ENCODE results near the gene GNB3. TPM values are rescaled to one million over a fixed set of nuclear protein-coding genes. Genes with fewer than 3 reads are reported as not detected.

GNB3 gene
- total RNA-seq, 1 experiment from 2014 or later: 3.9 TPM

GRCh38 chr12:6846316-6846869 is 5.7 kb downstream of the GNB3 start:
- Histone ChIP-seq H3K9me3 (no peaks in the 10 kb centered on the region), H3K27me3 (replicated peaks; ENCODE audit: control insufficient read depth, insufficient read depth, low read length) (no peaks in the 10 kb centered on the region), H3K4me1 (peaks cover 18% of the 10 kb centered on the region), H3K4me3 (ENCODE audit: low read depth, low read length) (no peak overlapping the region), H3K36me3 (ENCODE audit: control insufficient read depth, insufficient read depth, low read length) (peaks cover 7% of the 10 kb centered on the region; the same call in 1 of the 2 replicates)
- ChIA-PET POLR2A (no interaction called here), CTCF (interaction anchor here (0.5 kb wide), 1 partner anchor 178 kb away, joined by 3 read pairs; no protein-coding TSS in a partner anchor)
- intact Hi-C loops (cut with micrococcal nuclease; ENCODE audit: unreplicated experiment): no loop called here
- Mint-ChIP-seq H3K4me1 (ENCODE audit: low read depth, unreplicated experiment) (peaks cover 17% of the 10 kb centered on the region), H3K27me3 (ENCODE audit: insufficient read depth, unreplicated experiment) (no peaks in the 10 kb centered on the region), H3K4me3 (ENCODE audit: unreplicated experiment) (no peak overlapping the region), H3K36me3 (ENCODE audit: insufficient read depth, unreplicated experiment) (peaks cover 73% of the 10 kb centered on the region), H3K27ac (ENCODE audit: unreplicated experiment) (no peak overlapping the region), H3K9me3 (ENCODE audit: unreplicated experiment) (no peaks in the 10 kb centered on the region)
- no peak for DNase-seq
- TF ChIP-seq CTCF (IDR thresholded peaks at IDR 0.05; ENCODE audit: insufficient read depth in 1 of 2, low read depth in 1 of 2, low read length in 1 of 2, severe bottlenecking in 1 of 2, unreplicated experiment in 1 of 2): no peak
- no TSS peak for BruUV-seq (replicated peaks)

- Histone ChIP-seq H3K27me3 (replicated peaks; ENCODE audit: control insufficient read depth, insufficient read depth, low read length) (no peaks in the 10 kb centered on the region), H3K4me3 (ENCODE audit: low read depth, low read length) (no peak overlapping the region), H3K36me3 (ENCODE audit: control insufficient read depth, insufficient read depth, low read length) (peaks cover 7% of the 10 kb centered on the region; the same call in 1 of the 2 replicates), H3K9me3 (no peaks in the 10 kb centered on the region), H3K4me1 (peaks cover 9% of the 10 kb centered on the region)
- no peaks in the 10 kb centered on the region for H3K9me3 Mint-ChIP-seq (ENCODE audit: unreplicated experiment)
- ChIA-PET POLR2A (no interaction called here), CTCF (interaction anchor here (0.7 kb wide), 1 partner anchor 23 kb away, joined by 3 read pairs; no protein-coding TSS in a partner anchor)
- no peaks in the 10 kb centered on the region for H3K27me3 Mint-ChIP-seq (ENCODE audit: insufficient read depth, unreplicated experiment)
- BruUV-seq (replicated peaks): no TSS peak
- DNase-seq: no peak
- TF ChIP-seq CTCF (IDR thresholded peaks at IDR 0.05; ENCODE audit: insufficient read depth in 1 of 2, low read depth in 1 of 2, low read length in 1 of 2, severe bottlenecking in 1 of 2, unreplicated experiment in 1 of 2): no peak
- H3K4me1 Mint-ChIP-seq (ENCODE audit: low read depth, unreplicated experiment): peaks cover 17% of the 10 kb centered on the region
- peaks cover 83% of the 10 kb centered on the region for H3K36me3 Mint-ChIP-seq (ENCODE audit: insufficient read depth, unreplicated experiment)
- no peak overlapping the region for H3K27ac Mint-ChIP-seq (ENCODE audit: unreplicated experiment)
- intact Hi-C loops (cut with micrococcal nuclease; ENCODE audit: unreplicated experiment): no loop called here
- H3K4me3 Mint-ChIP-seq (ENCODE audit: unreplicated experiment): no peak overlapping the region
These were observed 7.0 kb downstream of the GNB3 start for GRCh38 chr12:6847676-6848075.

GRCh38 chr12:6849427-6849826 is 8.7 kb downstream of the GNB3 start:
- DNase-seq: no peak
- H3K27ac Mint-ChIP-seq (ENCODE audit: unreplicated experiment): peak overlapping the region; percentile 95
- ChIA-PET POLR2A (no interaction called here), CTCF (no interaction called here)
- intact Hi-C loops (cut with micrococcal nuclease; ENCODE audit: unreplicated experiment): no loop called here
- Histone ChIP-seq H3K4me1 (peaks cover 13% of the 10 kb centered on the region), H3K9me3 (no peaks in the 10 kb centered on the region), H3K36me3 (ENCODE audit: control insufficient read depth, insufficient read depth, low read length) (peaks cover 7% of the 10 kb centered on the region; the same call in 1 of the 2 replicates), H3K4me3 (ENCODE audit: low read depth, low read length) (no peak overlapping the region), H3K27me3 (replicated peaks; ENCODE audit: control insufficient read depth, insufficient read depth, low read length) (no peaks in the 10 kb centered on the region)
- TF ChIP-seq CTCF (IDR thresholded peaks at IDR 0.05; ENCODE audit: insufficient read depth in 1 of 2, low read depth in 1 of 2, low read length in 1 of 2, severe bottlenecking in 1 of 2, unreplicated experiment in 1 of 2): no peak
- BruUV-seq (replicated peaks): no TSS peak
- H3K4me3 Mint-ChIP-seq (ENCODE audit: unreplicated experiment): peak overlapping the region; percentile 94
- peaks cover 81% of the 10 kb centered on the region for H3K36me3 Mint-ChIP-seq (ENCODE audit: insufficient read depth, unreplicated experiment)
- H3K9me3 Mint-ChIP-seq (ENCODE audit: unreplicated experiment): no peaks in the 10 kb centered on the region
- H3K27me3 Mint-ChIP-seq (ENCODE audit: insufficient read depth, unreplicated experiment): no peaks in the 10 kb centered on the region
- H3K4me1 Mint-ChIP-seq (ENCODE audit: low read depth, unreplicated experiment): peaks cover 27% of the 10 kb centered on the region

All from Caco-2 (cell line).